NCI-H1092 treated with DMSO at 0.1 percent for 48 hours (cell line): ENCODE results near the gene THAP12.

Experiments used
- DNase-seq: peaks from one replicate; lab custom pipeline; 2025; lab: John Stamatoyannopoulos, UW

THAP12 gene

DNA sequence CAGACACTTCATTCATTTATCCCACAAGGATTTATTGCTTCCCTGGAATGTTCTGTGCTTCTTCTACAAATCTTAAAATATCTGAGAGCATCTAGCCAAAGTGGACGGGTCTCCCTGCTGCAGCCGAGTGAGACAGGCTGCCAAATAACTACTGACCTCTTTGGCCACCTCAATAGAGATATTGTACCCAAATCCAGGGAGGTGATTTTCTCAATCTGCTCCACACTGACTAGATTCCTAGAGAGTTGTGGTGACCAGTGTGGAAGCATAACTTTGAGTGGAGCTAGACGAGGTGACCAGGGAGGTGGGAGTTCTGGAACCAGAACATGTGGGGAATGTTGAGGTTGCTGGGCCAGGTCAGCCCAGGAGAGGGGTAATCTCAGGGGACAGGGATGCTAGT is 77.5 kb downstream of the THAP12 start:
- DNase-seq: no peak

DNA sequence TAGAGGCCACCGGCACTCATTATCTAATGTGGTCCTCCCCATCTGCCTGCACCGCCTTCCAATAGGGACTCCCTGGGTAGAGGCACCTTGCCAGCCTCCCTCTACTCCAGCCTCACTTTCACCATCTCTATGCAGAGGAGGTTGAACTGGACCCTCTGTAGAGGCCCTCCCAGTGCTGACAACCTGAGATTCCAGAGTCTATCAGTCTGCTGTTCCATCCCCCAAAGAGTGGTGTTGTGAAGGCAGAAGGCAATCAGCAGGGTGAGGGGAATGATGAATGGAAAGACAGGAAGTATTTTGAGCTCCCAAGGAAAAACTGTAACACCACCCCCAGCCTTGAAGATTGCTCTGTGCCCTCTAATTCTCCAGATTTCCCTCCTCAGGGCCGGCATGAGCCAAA is 77.9 kb downstream of the THAP12 start:
- DNase-seq: no peak
